Loucy (cell line): ENCODE results near the gene CD52.

Source experiments
- CTCF ChIP-seq: fragments of 200-600 bp; sonication (generic); conservative IDR thresholded peaks from 2 replicates; pipeline ENCODE4 v1.5.1; 2014; ENCODE audit warnings: mild to moderate bottlenecking, antibody characterized with exemption, low read length
- EZH2phosphoT487 ChIP-seq: fragments of 200-600 bp; IDR thresholded peaks from 2 replicates; pipeline ENCODE4 v1.6.1; 2018; ENCODE audit warnings: antibody characterized with exemption, mild to moderate bottlenecking, moderate library complexity, borderline replicate concordance

GRCh38 chr1:26284597-26285347 is 33.0 kb upstream of the CD52 start:
- peak; percentile 97 for TF ChIP-seq CTCF
- no peak for TF ChIP-seq EZH2phosphoT487
